GM12874 (cell line): Measurements from ENCODE around the gene RNASE9.
A peak's percentile ranks its signal among the peaks of the same experiment; 100 is the strongest.

Experiments used
- CTCF ChIP-seq: IDR thresholded peaks from 2 replicates; pipeline ENCODE4 v1.5.1; 2011; ENCODE audit warnings: low read depth, mild to moderate bottlenecking, control low read depth, low read length, moderate library complexity; ENCODE audit not compliant: insufficient read depth

Gene RNASE9

GRCh38 chr14:20548414-20549158 lies 12.3 kb downstream of the RNASE9 start:
- no peak for TF ChIP-seq CTCF

- no peak for TF ChIP-seq CTCF
These were observed 14.0 kb downstream of the RNASE9 start for GRCh38 chr14:20546877-20547276.

- TF ChIP-seq CTCF: no peak
These were observed 20.9 kb downstream of the RNASE9 start for GRCh38 chr14:20539906-20540305.

GRCh38 chr14:20530771-20531571 lies 29.9 kb downstream of the RNASE9 start:
- peak; percentile 70 for TF ChIP-seq CTCF

- TF ChIP-seq CTCF: no peak
These were observed 31.0 kb downstream of the RNASE9 start for GRCh38 chr14:20529806-20530205.

GRCh38 chr14:20524027-20524426 lies 36.8 kb downstream of the RNASE9 start:
- TF ChIP-seq CTCF: no peak

GRCh38 chr14:20522332-20522731 lies 38.5 kb downstream of the RNASE9 start:
- no peak for TF ChIP-seq CTCF
